CD4-positive, alpha-beta T cell (primary cell): ENCODE measurements around the gene ACAD9. TPM values are rescaled to one million over a fixed set of nuclear protein-coding genes. Genes with fewer than 3 reads are reported as not detected.

Experiments
- ATAC-seq: fragments of 200-7000 bp; cut with Tn5 transposase; one replicate; pipeline ENCODE4 v1.10.0; 2022; ENCODE audit warnings: mild to moderate bottlenecking; ENCODE audit not compliant: poor library complexity
- CTCF ChIA-PET: fragments of 350-600 bp; sonication (Branson Sonifier 250); formaldehyde crosslinking; loops from one replicate; lab custom pipeline; 2021; ENCODE audit warnings: antibody characterized with exemption, inconsistent platforms; lab: Charles Lee
- POLR2A ChIA-PET: fragments of 350-600 bp; sonication (Branson Sonifier 250); formaldehyde crosslinking; loops from one replicate; lab custom pipeline; 2021; ENCODE audit warnings: antibody characterized with exemption, inconsistent platforms; lab: Charles Lee
- DNase-seq, 14 experiments: peaks; one replicate each; pipeline ENCODE4 v3.0.0-alpha.2; 2013 to 2020; ENCODE audit warnings: mixed read lengths in 2 of 14
- H3K27ac ChIP-seq, 2 donors: one replicate each; pipeline versions ENCODE4 v1.5.1 to v1.7.0; 2013; ENCODE audit warnings: low read length in 2 of 2, low read depth in 1 of 2, mild to moderate bottlenecking in 1 of 2
- H3K27me3 ChIP-seq, 2 experiments: 1 replicate in 1 of 2; 2 replicates in 1 of 2; pipeline versions ENCODE4 v1.6.1 to v1.7.0; 2013; ENCODE audit warnings: low read length in 2 of 2, control low read depth in 1 of 2, mild to moderate bottlenecking in 1 of 2, moderate library complexity in 1 of 2; ENCODE audit not compliant: insufficient read depth in 2 of 2, control insufficient read depth in 1 of 2
- H3K36me3 ChIP-seq: one replicate; pipeline ENCODE4 v1.6.1; 2013; ENCODE audit warnings: low read length, control low read depth; ENCODE audit not compliant: insufficient read depth
- H3K4me1 ChIP-seq: one replicate; pipeline ENCODE4 v1.6.1; 2013; ENCODE audit warnings: low read length, control low read depth; ENCODE audit not compliant: insufficient read depth
- H3K4me3 ChIP-seq: one replicate; pipeline ENCODE4 v1.5.1; 2013; ENCODE audit warnings: mild to moderate bottlenecking, low read length, moderate library complexity
- H3K9me3 ChIP-seq, 2 experiments: 1 replicate in 1 of 2; 2 replicates in 1 of 2; pipeline versions ENCODE4 v1.6.1 to v1.7.0; 2013; ENCODE audit warnings: low read length in 2 of 2, mild to moderate bottlenecking in 2 of 2, control low read depth in 1 of 2, moderate library complexity in 1 of 2; ENCODE audit not compliant: control insufficient read depth in 1 of 2, insufficient read depth in 1 of 2
- H3K27ac Mint-ChIP-seq: one replicate; pipeline ENCODE4 v1.8.0; 2020; ENCODE audit warnings: mixed read lengths
- H3K27me3 Mint-ChIP-seq: one replicate; pipeline ENCODE4 v1.8.0; 2021; ENCODE audit warnings: mixed read lengths
- H3K36me3 Mint-ChIP-seq: one replicate; pipeline ENCODE4 v1.8.0; 2021; ENCODE audit warnings: low read depth, mixed read lengths
- H3K4me1 Mint-ChIP-seq: one replicate; pipeline ENCODE4 v1.8.0; 2021; ENCODE audit warnings: low read depth, mixed read lengths
- H3K4me3 Mint-ChIP-seq: one replicate; pipeline ENCODE4 v1.8.0; 2020; ENCODE audit warnings: mild to moderate bottlenecking, mixed read lengths
- H3K9me3 Mint-ChIP-seq: one replicate; pipeline ENCODE4 v1.8.0; 2020; ENCODE audit warnings: mixed read lengths
- CTCF ChIP-seq: fragments of 200-600 bp; IDR thresholded peaks from one replicate; pipeline ENCODE4 v1.8.0; 2022; ENCODE audit warnings: antibody characterized with exemption, mild to moderate bottlenecking
- intact Hi-C, 2 experiments: fragments of 100-400 bp; cut with DNase I in 1 of 2; cut with micrococcal nuclease in 1 of 2; formaldehyde crosslinking; loops; one replicate each; pipeline versions ENCODE4 v1.15.1 to v1.9.0; 2023 to 2025; cut with DNase I, micrococcal nuclease
- total RNA-seq, 174 experiments: library from RNA in 2 of 174; stranded (reverse) in 2 of 174; gene quantifications; one replicate each; pipeline ENCODE4 v1.2.3 and lab custom pipeline; 2021 to 2026

The ACAD9 gene
- total RNA-seq, 2 experiments from 2014 or later = 64.8 to 71.6 TPM

DNA sequence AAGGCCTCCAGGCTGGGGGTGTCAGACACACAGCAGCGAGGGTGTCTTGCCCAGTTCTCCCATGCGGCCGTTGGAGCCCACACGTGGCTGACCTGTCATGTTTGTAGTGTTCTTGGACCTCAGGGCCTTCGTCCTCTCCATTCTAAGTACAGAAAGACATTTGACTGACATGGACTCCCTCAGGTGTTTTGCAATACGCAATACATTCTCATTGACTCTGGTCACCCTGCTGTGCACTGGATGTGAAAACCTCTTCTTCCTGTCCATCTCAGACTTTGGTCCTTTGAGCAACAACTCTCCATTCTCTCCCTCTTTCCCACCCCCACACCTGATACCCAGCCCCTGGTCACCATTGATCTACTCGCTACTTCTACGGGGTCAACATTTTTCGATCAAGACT, 28.9 kb upstream of the ACAD9 start:
- no peaks in the 10 kb centered on the region for H3K36me3 ChIP-seq
- peaks cover 17 to 18% of the 10 kb centered on the region in 2 experiments for H3K9me3 ChIP-seq
- ChIA-PET CTCF (no interaction called here), POLR2A (no interaction called here)
- Mint-ChIP-seq H3K27ac (no peak overlapping the region), H3K9me3 (no peaks in the 10 kb centered on the region), H3K4me1 (peaks cover 6% of the 10 kb centered on the region), H3K27me3 (no peaks in the 10 kb centered on the region), H3K36me3 (peaks cover 7% of the 10 kb centered on the region), H3K4me3 (no peak overlapping the region)
- H3K4me1 ChIP-seq = peaks cover 18% of the 10 kb centered on the region
- H3K27me3 ChIP-seq = no peaks in the 10 kb centered on the region
- intact Hi-C loops = no loop called here
- H3K4me3 ChIP-seq = no peak overlapping the region
- ATAC-seq (no peak), DNase-seq (no peak)
- TF ChIP-seq CTCF = no peak
- H3K27ac ChIP-seq = no peak overlapping the region

GRCh38 chr3:128851601-128852000, 27.8 kb upstream of the ACAD9 start:
- ATAC-seq (no peak), DNase-seq (no peak)
- intact Hi-C loops = no loop called here
- Histone ChIP-seq H3K27me3 (no peaks in the 10 kb centered on the region), H3K4me1 (peaks cover 7% of the 10 kb centered on the region), H3K9me3 (peaks cover 17 to 24% of the 10 kb centered on the region in 2 experiments), H3K36me3 (no peaks in the 10 kb centered on the region), H3K27ac (no peak overlapping the region), H3K4me3 (no peak overlapping the region)
- peaks cover 9% of the 10 kb centered on the region for H3K36me3 Mint-ChIP-seq
- H3K4me3 Mint-ChIP-seq = no peak overlapping the region
- TF ChIP-seq CTCF = no peak
- H3K9me3 Mint-ChIP-seq = no peaks in the 10 kb centered on the region
- ChIA-PET CTCF (no interaction called here), POLR2A (no interaction called here)
- H3K27me3 Mint-ChIP-seq = no peaks in the 10 kb centered on the region
- no peak overlapping the region for H3K27ac Mint-ChIP-seq
- H3K4me1 Mint-ChIP-seq = no peaks in the 10 kb centered on the region

- no peak overlapping the region for H3K27ac ChIP-seq
- Mint-ChIP-seq H3K9me3 (peaks cover 2% of the 10 kb centered on the region), H3K27ac (no peak overlapping the region), H3K36me3 (peaks cover 14% of the 10 kb centered on the region), H3K4me1 (no peaks in the 10 kb centered on the region), H3K27me3 (no peaks in the 10 kb centered on the region), H3K4me3 (no peak overlapping the region)
- ATAC-seq = no peak
- POLR2A ChIA-PET = no interaction called here
- H3K4me1 ChIP-seq = peaks cover 4% of the 10 kb centered on the region
- H3K9me3 ChIP-seq = peaks cover 24 to 39% of the 10 kb centered on the region in 2 experiments
- no peaks in the 10 kb centered on the region for H3K27me3 ChIP-seq
- no peak for TF ChIP-seq CTCF
- H3K36me3 ChIP-seq = no peaks in the 10 kb centered on the region
- intact Hi-C loops = no loop called here
- CTCF ChIA-PET = no interaction called here
- DNase-seq = no peak
- no peak overlapping the region for H3K4me3 ChIP-seq
These were observed 25.6 kb upstream of the ACAD9 start for GRCh38 chr3:128853826-128854225.
